IMR-90 (cell line): Measurements from ENCODE around the gene NTN4. TPM values are rescaled to one million over a fixed set of nuclear protein-coding genes. Genes with fewer than 3 reads are reported as not detected.

ENCODE experiments used
- CTCF ChIP-seq: conservative IDR thresholded peaks from 2 replicates; pipeline ENCODE4 v1.5.1; 2012; ENCODE audit warnings: mild to moderate bottlenecking, low read depth, low read length, improper control_type of control experiment
- RFX5 ChIP-seq: IDR thresholded peaks from 2 replicates; pipeline ENCODE4 v1.8.0; 2012; ENCODE audit warnings: low read depth, mild to moderate bottlenecking, low read length, moderate library complexity
- polyA plus RNA-seq, 3 experiments: library from polyadenylated mRNA; depleted of rRNA; stranded (reverse); fragments of >200 nt; gene quantifications; 2 replicates each; pipeline ENCODE4 v1.2.3, GENCODE V29; 2012; ENCODE audit warnings: low replicate concordance in 1 of 3
- total RNA-seq: library from RNA; depleted of rRNA; stranded (reverse); fragments of >200 nt; gene quantifications from 2 replicates; pipeline ENCODE4 v1.2.3, GENCODE V29; 2012

Gene NTN4
- total and polyA plus RNA-seq, 2 of the 4 experiments (the other 2 are of a cell fraction): 54.6 to 56.6 TPM

- TF ChIP-seq CTCF: no peak
- no peak for TF ChIP-seq RFX5
Measured at GRCh38 chr12:95837240-95838038, 46.9 kb upstream of the NTN4 start (continued).
